BE2C (cell line): ENCODE measurements around the gene EEF1AKMT3.

ENCODE experiments used
- DNase-seq: peaks from one replicate; pipeline ENCODE4 v3.0.0-alpha.2; 2020
- H3K27me3 ChIP-seq: fragments of 250-450 bp; sonication (Bioruptor Pico); 2 replicates; pipeline ENCODE4 v1.5.1; 2020; ENCODE audit warnings: mild to moderate bottlenecking
- H3K36me3 ChIP-seq: fragments of 250-450 bp; sonication (Bioruptor Pico); 2 replicates; pipeline ENCODE4 v1.5.1; 2020; ENCODE audit warnings: mild to moderate bottlenecking
- H3K4me1 ChIP-seq: fragments of 250-450 bp; sonication (Bioruptor Pico); 2 replicates; pipeline ENCODE4 v1.5.1; 2020
- H3K4me3 ChIP-seq: 2 replicates; pipeline ENCODE4 v1.5.1; 2011; ENCODE audit warnings: low read depth, low read length
- H3K9me3 ChIP-seq: fragments of 250-450 bp; sonication (Bioruptor Pico); 2 replicates; pipeline ENCODE4 v1.5.1; 2020
- CTCF ChIP-seq: IDR thresholded peaks from 2 replicates; pipeline ENCODE4 v1.5.1; 2012; ENCODE audit warnings: mild to moderate bottlenecking, low read depth, low read length

The EEF1AKMT3 gene

DNA sequence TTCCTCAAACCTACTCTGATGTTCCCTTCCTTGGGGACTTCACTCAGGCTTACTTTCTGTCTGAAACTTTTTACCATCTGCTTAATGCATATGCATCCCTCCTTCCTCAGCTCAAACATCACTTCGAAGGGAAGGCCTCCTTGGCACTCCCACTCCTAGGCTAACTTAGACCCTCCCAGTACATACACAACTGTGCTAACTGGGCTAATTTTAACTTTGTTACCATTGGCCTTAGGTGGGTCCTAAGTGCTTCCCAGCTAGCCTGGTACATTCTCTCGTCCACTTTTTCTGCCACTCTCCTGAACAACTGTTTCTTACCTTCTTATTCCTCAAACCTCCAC, 3.8 kb downstream of the EEF1AKMT3 start:
- Histone ChIP-seq H3K4me1 (no peaks in the 10 kb centered on the region), H3K27me3 (no peaks in the 10 kb centered on the region)
- no peak for DNase-seq

GRCh38 chr12:57777367-57777766, 5.0 kb downstream of the EEF1AKMT3 start:
- Histone ChIP-seq H3K4me3 (no peak overlapping the region), H3K36me3 (no peaks in the 10 kb centered on the region), H3K9me3 (no peaks in the 10 kb centered on the region), H3K27me3 (no peaks in the 10 kb centered on the region), H3K4me1 (no peaks in the 10 kb centered on the region)
- no peak for DNase-seq
- no peak for TF ChIP-seq CTCF

More for the DNA sequence above, 3.8 kb downstream of the EEF1AKMT3 start:
- Histone ChIP-seq H3K36me3 (no peaks in the 10 kb centered on the region), H3K4me3 (no peak overlapping the region), H3K9me3 (no peaks in the 10 kb centered on the region)
- no peak for TF ChIP-seq CTCF

- no peaks in the 10 kb centered on the region for H3K27me3 ChIP-seq
- H3K4me3 ChIP-seq = no peak overlapping the region
- no peak for DNase-seq
- H3K36me3 ChIP-seq = no peaks in the 10 kb centered on the region
- no peaks in the 10 kb centered on the region for H3K9me3 ChIP-seq
- H3K4me1 ChIP-seq = no peaks in the 10 kb centered on the region
- no peak for TF ChIP-seq CTCF
These were observed 5.5 kb downstream of the EEF1AKMT3 start for GRCh38 chr12:57777911-57778310.

DNA sequence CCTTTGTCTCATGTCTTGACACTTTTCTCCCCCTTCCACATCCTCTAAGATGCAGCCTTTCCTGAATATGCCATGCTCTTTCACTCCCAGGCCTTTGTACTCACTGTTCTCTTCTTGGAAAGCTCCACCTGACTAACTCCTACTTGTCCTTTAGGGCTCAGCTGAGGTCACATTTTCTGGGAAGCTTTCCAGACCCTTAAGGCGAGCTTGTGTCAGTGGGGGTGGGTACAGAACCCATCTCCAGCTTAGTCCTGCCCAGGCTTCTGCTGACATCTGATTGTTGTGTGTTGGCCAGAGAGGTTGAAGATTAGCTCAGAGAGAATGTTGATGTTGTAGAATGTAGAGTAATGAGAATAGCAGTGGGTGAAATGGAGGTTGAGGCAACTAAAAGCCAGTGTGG, 7.3 kb downstream of the EEF1AKMT3 start:
- peaks cover 5% of the 10 kb centered on the region; the same call in 1 of the 2 replicates for H3K36me3 ChIP-seq
- H3K4me3 ChIP-seq = no peak overlapping the region
- no peaks in the 10 kb centered on the region for H3K4me1 ChIP-seq
- no peak for DNase-seq
- no peak for TF ChIP-seq CTCF
- H3K27me3 ChIP-seq = no peaks in the 10 kb centered on the region
- H3K9me3 ChIP-seq = no peaks in the 10 kb centered on the region

- no peak for TF ChIP-seq CTCF
- DNase-seq = no peak
- Histone ChIP-seq H3K27me3 (no peaks in the 10 kb centered on the region), H3K9me3 (no peaks in the 10 kb centered on the region), H3K36me3 (peaks cover 5% of the 10 kb centered on the region), H3K4me3 (no peak overlapping the region), H3K4me1 (no peaks in the 10 kb centered on the region)
These were observed 8.0 kb downstream of the EEF1AKMT3 start for GRCh38 chr12:57780284-57780897.

GRCh38 chr12:57781244-57781643, 8.8 kb downstream of the EEF1AKMT3 start:
- H3K4me1 ChIP-seq = no peaks in the 10 kb centered on the region
- no peak for DNase-seq
- peaks cover 12% of the 10 kb centered on the region for H3K36me3 ChIP-seq
- H3K27me3 ChIP-seq = no peaks in the 10 kb centered on the region
- H3K9me3 ChIP-seq = no peaks in the 10 kb centered on the region
- H3K4me3 ChIP-seq = no peak overlapping the region
- no peak for TF ChIP-seq CTCF
